ENCODE data around the gene RNF38.

RNF38 gene

GRCh38 chr9:36336131-36336907, 63.8 kb downstream of the RNF38 start:
- TF ChIP-seq REST (IDR thresholded peaks at IDR 0.05; ENCODE audit: insufficient read depth in 1 of 2, low read depth in 2 of 2, low read length in 2 of 2): no peak
- TF ChIP-seq FOXP2 (optimal IDR thresholded peaks at IDR 0.05; ENCODE audit: borderline replicate concordance, extremely low read depth, extremely low read length, insufficient read depth): no peak
- no peak for TF ChIP-seq POLR2AphosphoS5 (IDR thresholded peaks at IDR 0.05; ENCODE audit: low read depth, low read length)
- TF ChIP-seq SIN3A (IDR thresholded peaks at IDR 0.05; ENCODE audit: borderline replicate concordance, insufficient read depth, low read length): no peak
- TF ChIP-seq TAF1 (IDR thresholded peaks at IDR 0.05; ENCODE audit: borderline replicate concordance, insufficient read depth, low read length): no peak

- TF ChIP-seq POLR2AphosphoS5 (IDR thresholded peaks at IDR 0.05; ENCODE audit: low read depth, low read length) (no peak), FOXP2 (optimal IDR thresholded peaks at IDR 0.05; ENCODE audit: borderline replicate concordance, extremely low read depth, extremely low read length, insufficient read depth) (no peak), SIN3A (IDR thresholded peaks at IDR 0.05; ENCODE audit: borderline replicate concordance, insufficient read depth, low read length) (no peak), TAF1 (IDR thresholded peaks at IDR 0.05; ENCODE audit: borderline replicate concordance, insufficient read depth, low read length) (no peak), REST (IDR thresholded peaks at IDR 0.05; ENCODE audit: insufficient read depth in 1 of 2, low read depth in 2 of 2, low read length in 2 of 2) (no peak)
Observed at GRCh38 chr9:36332006-36332405, 68.1 kb downstream of the RNF38 start.

- TF ChIP-seq REST (IDR thresholded peaks at IDR 0.05; ENCODE audit: insufficient read depth in 1 of 2, low read depth in 2 of 2, low read length in 2 of 2) (no peak), SIN3A (IDR thresholded peaks at IDR 0.05; ENCODE audit: borderline replicate concordance, insufficient read depth, low read length) (no peak), FOXP2 (optimal IDR thresholded peaks at IDR 0.05; ENCODE audit: borderline replicate concordance, extremely low read depth, extremely low read length, insufficient read depth) (no peak)
Observed at GRCh38 chr9:36328798-36329411, 71.2 kb downstream of the RNF38 start.

GRCh38 chr9:36325081-36325828, 74.8 kb downstream of the RNF38 start:
- no peak for TF ChIP-seq TAF1 (IDR thresholded peaks at IDR 0.05; ENCODE audit: borderline replicate concordance, insufficient read depth, low read length)
- TF ChIP-seq POLR2AphosphoS5 (IDR thresholded peaks at IDR 0.05; ENCODE audit: low read depth, low read length): no peak
- TF ChIP-seq SIN3A (IDR thresholded peaks at IDR 0.05; ENCODE audit: borderline replicate concordance, insufficient read depth, low read length): no peak
- TF ChIP-seq REST (IDR thresholded peaks at IDR 0.05; ENCODE audit: insufficient read depth in 1 of 2, low read depth in 2 of 2, low read length in 2 of 2): no peak
- TF ChIP-seq FOXP2 (optimal IDR thresholded peaks at IDR 0.05; ENCODE audit: borderline replicate concordance, extremely low read depth, extremely low read length, insufficient read depth): no peak

Data from PFSK-1 (cell line).